K562 (cell line): ENCODE results near the gene MEF2B. TPM values are rescaled to one million over a fixed set of nuclear protein-coding genes. Genes with fewer than 3 reads are reported as not detected.

Experiments
- ARID3B ChIP-seq: fragments of 250-450 bp; sonication (Bioruptor Pico); IDR thresholded peaks from 2 replicates; pipeline ENCODE4 v1.4.0; 2020; ENCODE audit warnings: borderline replicate concordance
- HES1 ChIP-seq: fragments of 450-650 bp; IDR thresholded peaks from 2 replicates; pipeline ENCODE4 v1.6.1; 2016; ENCODE audit warnings: low read depth, mild to moderate bottlenecking, moderate library complexity
- KHSRP ChIP-seq: fragments of 450-650 bp; IDR thresholded peaks from 2 replicates; pipeline ENCODE4 v1.6.1; 2017
- L3MBTL2 ChIP-seq: fragments of 450-650 bp; IDR thresholded peaks from 2 replicates; pipeline ENCODE4 v1.6.1; 2016; ENCODE audit warnings: mild to moderate bottlenecking, moderate library complexity
- MEIS2 ChIP-seq: fragments of 450-650 bp; IDR thresholded peaks from 2 replicates; pipeline ENCODE4 v1.6.1; 2014; ENCODE audit warnings: mild to moderate bottlenecking; ENCODE audit not compliant: partially characterized antibody
- NBN ChIP-seq: fragments of 450-650 bp; IDR thresholded peaks from 2 replicates; pipeline ENCODE4 v1.6.1; 2016; ENCODE audit warnings: low read depth, mild to moderate bottlenecking
- NFE2L1 ChIP-seq: fragments of 450-650 bp; IDR thresholded peaks from 2 replicates; pipeline ENCODE4 v1.6.1; 2016; ENCODE audit warnings: missing genetic modification characterization, low read depth, mild to moderate bottlenecking, missing compliant biosample characterization, moderate library complexity, borderline replicate concordance
- NFIX ChIP-seq: fragments of 250-450 bp; sonication (Bioruptor Pico); IDR thresholded peaks from 2 replicates; pipeline ENCODE4 v1.4.0; 2020; ENCODE audit warnings: low read depth, mild to moderate bottlenecking, moderate library complexity
- PPARD ChIP-seq: fragments of 250-450 bp; sonication (Bioruptor Pico); IDR thresholded peaks from 2 replicates; pipeline ENCODE4 v1.8.0; 2022; ENCODE audit warnings: inconsistent platforms, mild to moderate bottlenecking, moderate library complexity
- RCOR1 ChIP-seq, 2 experiments: IDR thresholded peaks; 2 replicates each; pipeline ENCODE4 v1.6.1; 2012; ENCODE audit warnings: low read depth in 2 of 2, low read length in 2 of 2, borderline replicate concordance in 1 of 2, improper control_type of control experiment in 1 of 2
- SNAPC5 ChIP-seq: fragments of 250-450 bp; sonication (Bioruptor Pico); IDR thresholded peaks from 2 replicates; pipeline ENCODE4 v1.8.0; 2021; ENCODE audit warnings: moderate library complexity, mild to moderate bottlenecking, inconsistent platforms
- TAF1 ChIP-seq: IDR thresholded peaks from 2 replicates; pipeline ENCODE4 v1.6.1; 2011; ENCODE audit warnings: mild to moderate bottlenecking, low read length, moderate library complexity; ENCODE audit not compliant: insufficient read depth, control insufficient read depth, severe bottlenecking; ENCODE audit errors: extremely low read depth
- ZBTB17 ChIP-seq: fragments of 450-650 bp; formaldehyde crosslinking; IDR thresholded peaks from 2 replicates; pipeline ENCODE4 v1.4.0; 2020; ENCODE audit warnings: mild to moderate bottlenecking
- ZFPM2 ChIP-seq: fragments of 250-450 bp; sonication (Bioruptor Pico); IDR thresholded peaks from 2 replicates; pipeline ENCODE4 v1.5.1; 2022; ENCODE audit warnings: mild to moderate bottlenecking
- ZNF184 ChIP-seq: sonication (generic); formaldehyde crosslinking; IDR thresholded peaks from 2 replicates; pipeline ENCODE4 v1.5.0; 2020; ENCODE audit warnings: missing genetic modification reagents
- ZNF354B ChIP-seq: fragments of 250-450 bp; sonication (Bioruptor Pico); IDR thresholded peaks from 2 replicates; pipeline ENCODE4 v1.4.0; 2020
- ZNF444 ChIP-seq: fragments of 250-450 bp; sonication (Bioruptor Pico); IDR thresholded peaks from 2 replicates; pipeline ENCODE4 v1.4.0; 2020; ENCODE audit warnings: mild to moderate bottlenecking, moderate library complexity
- ZNF589 ChIP-seq: fragments of 200-800 bp; sonication (Bioruptor generic); IDR thresholded peaks from 2 replicates; pipeline ENCODE4 v1.6.1; 2016; ENCODE audit warnings: low read depth, missing genetic modification characterization, missing compliant biosample characterization
- polyA plus RNA-seq, 8 experiments: library from polyadenylated mRNA; depleted of rRNA in 4 of 8; stranded (reverse) in 5 of 8; unstranded in 3 of 8; fragments of >200 nt; fragmentation: Nextera tagmentation in 2 of 8; fragmentation: Illumina TruSeq in 1 of 8; extraction: Ambion mirVana in 2 of 8; extraction: Trizol in 1 of 8; gene quantifications; 2 replicates each; pipeline versions ENCODE4 v1.2.1 to v1.2.3, GENCODE V29; 2011 to 2014; ENCODE audit warnings: inconsistent platforms in 1 of 8, missing spikeins in 1 of 8
- total RNA-seq, 7 experiments: library from RNA; depleted of rRNA in 6 of 7; stranded (reverse); fragments of >200 nt in 6 of 7; fragmentation: Illumina TruSeq in 2 of 7; extraction: Trizol in 2 of 7; gene quantifications; 2 replicates each; pipeline versions ENCODE4 v1.2.1 to v1.2.3, GENCODE V29; 2011 to 2021; ENCODE audit warnings: low replicate concordance in 1 of 7
- TF ChIP-seq, protein P1 (sequence below): fragments of 250-450 bp; sonication (Bioruptor Pico); IDR thresholded peaks from 2 replicates; pipeline ENCODE4 v1.4.0; 2020; ENCODE audit warnings: mild to moderate bottlenecking
- TF ChIP-seq, protein P2 (sequence below), 2 experiments: fragments of 450-650 bp; IDR thresholded peaks; 2 replicates each; pipeline ENCODE4 v1.6.1; 2018; ENCODE audit warnings: mild to moderate bottlenecking in 2 of 2, low read depth in 1 of 2; ENCODE audit not compliant: partially characterized antibody in 2 of 2

The MEF2B gene
- total and polyA plus RNA-seq, 9 of the 15 experiments (the other 6 are each of a cell fraction or from before 2014, with no cell fraction given): 0.14 to 1.9 (median 0.71) TPM; not detected in 3

DNA sequence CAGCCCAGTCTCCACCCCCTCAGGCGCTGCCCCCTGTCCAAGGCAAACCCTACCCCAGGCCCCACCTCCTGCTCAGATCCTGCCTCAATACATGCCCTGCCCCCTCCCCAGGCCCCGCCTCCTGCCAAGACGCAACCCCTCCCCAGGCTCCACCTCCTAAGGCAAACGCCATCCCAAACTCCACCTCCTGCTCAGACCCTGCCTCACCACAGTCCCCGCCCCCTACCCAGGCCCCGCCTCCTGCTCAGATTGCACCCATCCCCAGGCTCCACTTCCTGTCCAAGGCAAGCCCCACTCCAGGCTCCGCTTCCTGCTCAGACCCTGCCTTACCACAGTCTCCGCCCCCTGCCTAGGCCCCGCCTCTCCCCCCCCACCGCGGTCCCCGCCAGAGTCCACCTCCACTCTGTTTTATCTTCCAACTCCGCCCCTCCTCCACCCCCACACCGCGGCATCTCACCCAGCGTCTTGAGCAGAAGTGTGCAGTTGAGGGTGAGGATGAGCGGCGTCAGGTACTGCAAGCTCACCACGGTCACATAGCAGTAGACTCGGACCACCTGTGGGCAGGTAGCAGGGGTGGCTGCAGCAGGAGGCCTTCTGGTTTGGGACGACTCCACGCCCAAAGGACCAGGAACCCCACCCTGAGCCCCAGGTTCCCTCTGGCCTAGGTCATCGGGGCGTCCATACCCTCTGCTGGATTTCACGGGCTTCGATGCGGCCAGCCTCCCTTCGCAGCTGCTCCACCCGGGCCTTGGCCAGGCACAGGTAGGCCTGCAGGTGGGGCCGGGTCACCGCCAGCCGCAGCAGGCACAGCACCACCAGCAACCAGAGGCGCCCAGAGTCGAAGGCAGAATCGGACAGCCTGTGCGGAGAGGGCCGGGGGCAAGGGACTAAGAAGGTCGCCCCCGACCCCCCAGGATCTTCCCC, 49.5 kb downstream of the MEF2B start (continued):
- TF ChIP-seq ZNF444 (CRISPR knock-in tag) (no peak), MEIS2 (no peak), ZNF354B (CRISPR knock-in tag) (no peak), KHSRP (no peak), NFE2L1 (tag) (no peak), PPARD (no peak), ZNF184 (no peak), ZFPM2 (CRISPR knock-in tag) (no peak), TAF1 (peak; percentile 67), SNAPC5 (CRISPR knock-in tag) (no peak), NBN (no peak), HES1 (no peak), NFIX (CRISPR knock-in tag) (no peak), L3MBTL2 (0 out of 2 replicates have a peak, but pooled peaks have one; percentile 39), ZNF589 (CRISPR knock-in tag) (no peak), RCOR1 (IDR thresholded peaks at IDR 0.05; ENCODE audit: borderline replicate concordance in 1 of 2, low read depth in 2 of 2, low read length in 2 of 2) (peak in 1 of 2 experiments; percentile 74; a peak in 2 of 4 replicates), ARID3B (CRISPR knock-in tag) (no peak), ZBTB17 (no peak)
- TF ChIP-seq, protein P1, sequence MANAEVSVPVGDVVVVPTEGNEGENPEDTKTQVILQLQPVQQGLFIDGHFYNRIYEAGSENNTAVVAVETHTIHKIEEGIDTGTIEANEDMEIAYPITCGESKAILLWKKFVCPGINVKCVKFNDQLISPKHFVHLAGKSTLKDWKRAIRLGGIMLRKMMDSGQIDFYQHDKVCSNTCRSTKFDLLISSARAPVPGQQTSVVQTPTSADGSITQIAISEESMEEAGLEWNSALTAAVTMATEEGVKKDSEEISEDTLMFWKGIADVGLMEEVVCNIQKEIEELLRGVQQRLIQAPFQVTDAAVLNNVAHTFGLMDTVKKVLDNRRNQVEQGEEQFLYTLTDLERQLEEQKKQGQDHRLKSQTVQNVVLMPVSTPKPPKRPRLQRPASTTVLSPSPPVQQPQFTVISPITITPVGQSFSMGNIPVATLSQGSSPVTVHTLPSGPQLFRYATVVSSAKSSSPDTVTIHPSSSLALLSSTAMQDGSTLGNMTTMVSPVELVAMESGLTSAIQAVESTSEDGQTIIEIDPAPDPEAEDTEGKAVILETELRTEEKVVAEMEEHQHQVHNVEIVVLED (CRISPR knock-in tag): no peak
- TF ChIP-seq, protein P2, sequence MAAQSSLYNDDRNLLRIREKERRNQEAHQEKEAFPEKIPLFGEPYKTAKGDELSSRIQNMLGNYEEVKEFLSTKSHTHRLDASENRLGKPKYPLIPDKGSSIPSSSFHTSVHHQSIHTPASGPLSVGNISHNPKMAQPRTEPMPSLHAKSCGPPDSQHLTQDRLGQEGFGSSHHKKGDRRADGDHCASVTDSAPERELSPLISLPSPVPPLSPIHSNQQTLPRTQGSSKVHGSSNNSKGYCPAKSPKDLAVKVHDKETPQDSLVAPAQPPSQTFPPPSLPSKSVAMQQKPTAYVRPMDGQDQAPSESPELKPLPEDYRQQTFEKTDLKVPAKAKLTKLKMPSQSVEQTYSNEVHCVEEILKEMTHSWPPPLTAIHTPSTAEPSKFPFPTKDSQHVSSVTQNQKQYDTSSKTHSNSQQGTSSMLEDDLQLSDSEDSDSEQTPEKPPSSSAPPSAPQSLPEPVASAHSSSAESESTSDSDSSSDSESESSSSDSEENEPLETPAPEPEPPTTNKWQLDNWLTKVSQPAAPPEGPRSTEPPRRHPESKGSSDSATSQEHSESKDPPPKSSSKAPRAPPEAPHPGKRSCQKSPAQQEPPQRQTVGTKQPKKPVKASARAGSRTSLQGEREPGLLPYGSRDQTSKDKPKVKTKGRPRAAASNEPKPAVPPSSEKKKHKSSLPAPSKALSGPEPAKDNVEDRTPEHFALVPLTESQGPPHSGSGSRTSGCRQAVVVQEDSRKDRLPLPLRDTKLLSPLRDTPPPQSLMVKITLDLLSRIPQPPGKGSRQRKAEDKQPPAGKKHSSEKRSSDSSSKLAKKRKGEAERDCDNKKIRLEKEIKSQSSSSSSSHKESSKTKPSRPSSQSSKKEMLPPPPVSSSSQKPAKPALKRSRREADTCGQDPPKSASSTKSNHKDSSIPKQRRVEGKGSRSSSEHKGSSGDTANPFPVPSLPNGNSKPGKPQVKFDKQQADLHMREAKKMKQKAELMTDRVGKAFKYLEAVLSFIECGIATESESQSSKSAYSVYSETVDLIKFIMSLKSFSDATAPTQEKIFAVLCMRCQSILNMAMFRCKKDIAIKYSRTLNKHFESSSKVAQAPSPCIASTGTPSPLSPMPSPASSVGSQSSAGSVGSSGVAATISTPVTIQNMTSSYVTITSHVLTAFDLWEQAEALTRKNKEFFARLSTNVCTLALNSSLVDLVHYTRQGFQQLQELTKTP (IDR thresholded peaks at IDR 0.05; ENCODE audit: low read depth in 1 of 2, partially characterized antibody in 2 of 2): no peak
